HG02981 (cell line): ENCODE measurements around the gene OR2AG2.

Experiments used
- ATAC-seq: cut with Tn5 transposase; IDR thresholded peaks from one replicate; pipeline ENCODE4 v1.9.1; 2021; ENCODE audit warnings: mild to moderate bottlenecking, moderate library complexity; ENCODE audit not compliant: unreplicated experiment

The OR2AG2 gene

GRCh38 chr11:6745018-6745417 lies 26.8 kb downstream of the OR2AG2 start:
- no peak for ATAC-seq

GRCh38 chr11:6742260-6742659 lies 29.5 kb downstream of the OR2AG2 start:
- ATAC-seq = no peak

GRCh38 chr11:6738590-6738989 lies 33.2 kb downstream of the OR2AG2 start:
- no peak for ATAC-seq

- peak; percentile 87 for ATAC-seq
Observed at GRCh38 chr11:6737872-6738466, 33.8 kb downstream of the OR2AG2 start.

- ATAC-seq = no peak
Observed at GRCh38 chr11:6736495-6737121, 35.2 kb downstream of the OR2AG2 start.

- no peak for ATAC-seq
Observed at GRCh38 chr11:6735306-6735705, 36.5 kb downstream of the OR2AG2 start.

- no peak for ATAC-seq
Observed at GRCh38 chr11:6734616-6735015, 37.2 kb downstream of the OR2AG2 start.

- no peak for ATAC-seq
Observed at GRCh38 chr11:6733326-6734275, 38.2 kb downstream of the OR2AG2 start.

GRCh38 chr11:6727971-6728760 lies 43.6 kb downstream of the OR2AG2 start:
- ATAC-seq = no peak

GRCh38 chr11:6725386-6725896 lies 46.3 kb downstream of the OR2AG2 start:
- no peak for ATAC-seq

- ATAC-seq = no peak
Observed at GRCh38 chr11:6724013-6724412, 47.8 kb downstream of the OR2AG2 start.

- no peak for ATAC-seq
Observed at GRCh38 chr11:6721343-6721742, 50.4 kb downstream of the OR2AG2 start.

GRCh38 chr11:6719576-6719975 lies 52.2 kb downstream of the OR2AG2 start:
- no peak for ATAC-seq

- no peak for ATAC-seq
Observed at GRCh38 chr11:6717426-6717825, 54.4 kb downstream of the OR2AG2 start.
